Tibial nerve (tissue), 4 donors: ENCODE data around the gene CXorf38. TPM values are rescaled to one million over a fixed set of nuclear protein-coding genes. Genes with fewer than 3 reads are reported as not detected.

Experiments
- DNase-seq, 2 donors: peaks; one replicate each; pipeline ENCODE4 v3.0.0-alpha.2; 2019; ENCODE audit warnings: low spot score in 2 of 2
- H3K27ac ChIP-seq, 4 donors: fragments of 200-600 bp; sonication (generic) in 3 of 4; one replicate each; pipeline ENCODE4 v1.5.1; 2017 to 2019; ENCODE audit warnings: mild to moderate bottlenecking in 1 of 4
- H3K27me3 ChIP-seq, 2 donors: fragments of 200-600 bp; sonication (generic) in 1 of 2; one replicate each; pipeline versions ENCODE4 v1.5.1 to v1.6.0; 2017 to 2019
- H3K36me3 ChIP-seq, 3 donors: fragments of 200-600 bp; sonication (generic); one replicate each; pipeline ENCODE4 v1.5.1; 2018 to 2019
- H3K4me1 ChIP-seq, 4 donors: fragments of 200-600 bp; sonication (generic) in 3 of 4; one replicate each; pipeline ENCODE4 v1.5.1; 2017 to 2019
- H3K4me3 ChIP-seq, 4 donors: fragments of 200-600 bp; sonication (generic) in 3 of 4; one replicate each; pipeline ENCODE4 v1.5.1; 2017 to 2019; ENCODE audit warnings: mild to moderate bottlenecking in 1 of 4, moderate library complexity in 1 of 4
- H3K9me3 ChIP-seq, 4 donors: fragments of 200-600 bp; sonication (generic) in 3 of 4; one replicate each; pipeline ENCODE4 v1.5.1; 2017 to 2019
- CTCF ChIP-seq, 5 experiments: fragments of 200-600 bp in 3 of 5; fragments of 450-650 bp in 2 of 5; sonication (generic) in 3 of 5; IDR thresholded peaks; one replicate each; pipeline ENCODE4 v1.5.1; 2016 to 2019; ENCODE audit warnings: antibody characterized with exemption in 5 of 5, mild to moderate bottlenecking in 3 of 5, moderate library complexity in 2 of 5
- EP300 ChIP-seq, 2 donors: sonication (generic); formaldehyde crosslinking; IDR thresholded peaks; one replicate each; pipeline ENCODE4 v1.6.1; 2017; ENCODE audit warnings: antibody characterized with exemption in 2 of 2, mild to moderate bottlenecking in 1 of 2
- POLR2A ChIP-seq, 2 donors: fragments of 450-650 bp; IDR thresholded peaks; one replicate each; pipeline ENCODE4 v1.6.1; 2017; ENCODE audit warnings: antibody characterized with exemption in 2 of 2, mild to moderate bottlenecking in 2 of 2, moderate library complexity in 2 of 2
- WGBS, 2 donors: methylation state at CpG; one replicate each; pipeline ENCODE4 v1.1.5; 2018; 5-methylcytosine and 5-hydroxymethylcytosine counted together
- total RNA-seq, 4 donors: library from RNA; depleted of rRNA; stranded (reverse); fragments of >200 nt; gene quantifications; one replicate each; pipeline ENCODE4 v1.1.0, GENCODE V29; 2016

CXorf38 gene
- total RNA-seq, 4 donors from 2014 or later, result 19.0 to 24.5 (median 21.4) TPM

- H3K27me3 ChIP-seq, result peaks cover 0 to 13% of the 10 kb centered on the region in 2 donors
- WGBS, 2 donors, result 71 to 72% methylated on average over 7 of the region's 7 CpGs
Observed at GRCh38 chrX:40578039-40578695, 69.2 kb downstream of the CXorf38 start.

More at GRCh38 chrX:40578039-40578695, 69.2 kb downstream of the CXorf38 start:
- TF ChIP-seq POLR2A (IDR thresholded peaks at IDR 0.05) (no peak), CTCF (IDR thresholded peaks at IDR 0.05) (no peak), EP300 (IDR thresholded peaks at IDR 0.05) (no peak)
- Histone ChIP-seq H3K4me3 (no peak overlapping the region), H3K36me3 (no peaks in the 10 kb centered on the region), H3K9me3 (no peaks in the 10 kb centered on the region), H3K27ac (peak overlapping the region in 1 of 4 donors; percentile 20), H3K4me1 (peaks cover 0 to 17% (median 3%) of the 10 kb centered on the region in 4 donors)
- no peak for DNase-seq

Other genes with a start within 250 kb of the CXorf38 start
- 100 to 1,000 TPM in 1 of 4 donors, 10 to 100 TPM in 3; 86.4 to 106 (median 89.5) TPM for gene ATP6AP2, start 66.6 kb downstream of the CXorf38 start, total RNA-seq
- not detected for gene MPC1L, start 24.1 kb downstream of the CXorf38 start, total RNA-seq
- 10 to 100 TPM; 32.7 to 58.2 (median 40.8) TPM for gene MED14, start 88.0 kb upstream of the CXorf38 start, total RNA-seq